ENCODE data around the gene RNASEH1.

DNA sequence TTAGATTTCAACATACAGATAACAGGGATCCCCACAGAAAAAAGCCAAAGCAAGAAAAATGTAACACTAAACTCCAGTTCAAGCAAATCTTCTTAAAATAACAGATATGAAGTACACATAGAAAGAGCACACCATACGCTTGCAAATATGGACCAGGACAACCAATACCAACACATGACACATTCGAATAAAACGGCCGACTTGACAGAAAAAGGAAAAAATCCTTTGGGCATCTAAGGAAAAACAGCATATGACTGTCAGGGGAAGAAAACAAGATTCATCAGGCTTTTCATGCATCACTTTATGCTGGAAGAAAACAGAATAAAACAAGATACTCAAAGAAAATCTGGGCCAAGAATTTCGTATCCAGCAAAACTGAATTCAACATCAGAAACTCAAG, 16.0 kb downstream of the RNASEH1 start:
- no peak for TF ChIP-seq POLR2AphosphoS5 (IDR thresholded peaks at IDR 0.05; ENCODE audit: low read length)
- no peak for TF ChIP-seq FOXM1 (IDR thresholded peaks at IDR 0.05; ENCODE audit: low read depth, low read length)
- TF ChIP-seq, protein P1, sequence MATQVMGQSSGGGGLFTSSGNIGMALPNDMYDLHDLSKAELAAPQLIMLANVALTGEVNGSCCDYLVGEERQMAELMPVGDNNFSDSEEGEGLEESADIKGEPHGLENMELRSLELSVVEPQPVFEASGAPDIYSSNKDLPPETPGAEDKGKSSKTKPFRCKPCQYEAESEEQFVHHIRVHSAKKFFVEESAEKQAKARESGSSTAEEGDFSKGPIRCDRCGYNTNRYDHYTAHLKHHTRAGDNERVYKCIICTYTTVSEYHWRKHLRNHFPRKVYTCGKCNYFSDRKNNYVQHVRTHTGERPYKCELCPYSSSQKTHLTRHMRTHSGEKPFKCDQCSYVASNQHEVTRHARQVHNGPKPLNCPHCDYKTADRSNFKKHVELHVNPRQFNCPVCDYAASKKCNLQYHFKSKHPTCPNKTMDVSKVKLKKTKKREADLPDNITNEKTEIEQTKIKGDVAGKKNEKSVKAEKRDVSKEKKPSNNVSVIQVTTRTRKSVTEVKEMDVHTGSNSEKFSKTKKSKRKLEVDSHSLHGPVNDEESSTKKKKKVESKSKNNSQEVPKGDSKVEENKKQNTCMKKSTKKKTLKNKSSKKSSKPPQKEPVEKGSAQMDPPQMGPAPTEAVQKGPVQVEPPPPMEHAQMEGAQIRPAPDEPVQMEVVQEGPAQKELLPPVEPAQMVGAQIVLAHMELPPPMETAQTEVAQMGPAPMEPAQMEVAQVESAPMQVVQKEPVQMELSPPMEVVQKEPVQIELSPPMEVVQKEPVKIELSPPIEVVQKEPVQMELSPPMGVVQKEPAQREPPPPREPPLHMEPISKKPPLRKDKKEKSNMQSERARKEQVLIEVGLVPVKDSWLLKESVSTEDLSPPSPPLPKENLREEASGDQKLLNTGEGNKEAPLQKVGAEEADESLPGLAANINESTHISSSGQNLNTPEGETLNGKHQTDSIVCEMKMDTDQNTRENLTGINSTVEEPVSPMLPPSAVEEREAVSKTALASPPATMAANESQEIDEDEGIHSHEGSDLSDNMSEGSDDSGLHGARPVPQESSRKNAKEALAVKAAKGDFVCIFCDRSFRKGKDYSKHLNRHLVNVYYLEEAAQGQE (IDR thresholded peaks at IDR 0.05; ENCODE audit: low read depth, low read length), result no peak
- TF ChIP-seq TAF1 (IDR thresholded peaks at IDR 0.05; ENCODE audit: borderline replicate concordance, low read depth, low read length), result no peak
- no peak for TF ChIP-seq MYC (IDR thresholded peaks at IDR 0.05; ENCODE audit: insufficient read depth, insufficient read length, insufficient replicate concordance, low read length, severe bottlenecking)
- TF ChIP-seq ZNF207 (IDR thresholded peaks at IDR 0.05; ENCODE audit: borderline replicate concordance), result no peak
- TF ChIP-seq, protein P2, sequence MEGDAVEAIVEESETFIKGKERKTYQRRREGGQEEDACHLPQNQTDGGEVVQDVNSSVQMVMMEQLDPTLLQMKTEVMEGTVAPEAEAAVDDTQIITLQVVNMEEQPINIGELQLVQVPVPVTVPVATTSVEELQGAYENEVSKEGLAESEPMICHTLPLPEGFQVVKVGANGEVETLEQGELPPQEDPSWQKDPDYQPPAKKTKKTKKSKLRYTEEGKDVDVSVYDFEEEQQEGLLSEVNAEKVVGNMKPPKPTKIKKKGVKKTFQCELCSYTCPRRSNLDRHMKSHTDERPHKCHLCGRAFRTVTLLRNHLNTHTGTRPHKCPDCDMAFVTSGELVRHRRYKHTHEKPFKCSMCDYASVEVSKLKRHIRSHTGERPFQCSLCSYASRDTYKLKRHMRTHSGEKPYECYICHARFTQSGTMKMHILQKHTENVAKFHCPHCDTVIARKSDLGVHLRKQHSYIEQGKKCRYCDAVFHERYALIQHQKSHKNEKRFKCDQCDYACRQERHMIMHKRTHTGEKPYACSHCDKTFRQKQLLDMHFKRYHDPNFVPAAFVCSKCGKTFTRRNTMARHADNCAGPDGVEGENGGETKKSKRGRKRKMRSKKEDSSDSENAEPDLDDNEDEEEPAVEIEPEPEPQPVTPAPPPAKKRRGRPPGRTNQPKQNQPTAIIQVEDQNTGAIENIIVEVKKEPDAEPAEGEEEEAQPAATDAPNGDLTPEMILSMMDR (IDR thresholded peaks at IDR 0.05 in 2 of 3, conservative IDR thresholded peaks at IDR 0.05 in 1 of 3; ENCODE audit: control insufficient read depth in 2 of 3, extremely low read depth in 1 of 3, insufficient read depth in 1 of 3, low read depth in 3 of 3, low read length in 3 of 3), result no peak
- no peak for TF ChIP-seq POLR2A (IDR thresholded peaks at IDR 0.05; ENCODE audit: low read depth, low read length)
